ENCODE measurements around the gene DIS3L2. TPM values are rescaled to one million over a fixed set of nuclear protein-coding genes. Genes with fewer than 3 reads are reported as not detected.
A peak's percentile ranks its signal among the peaks of the same experiment; 100 is the strongest.

Gene DIS3L2
- total RNA-seq, 1 donor from 2014 or later, result 25.2 TPM

- TF ChIP-seq CTCF (IDR thresholded peaks at IDR 0.05; ENCODE audit: insufficient read depth, low read length, poor library complexity, severe bottlenecking), result no peak
- H3K27me3 ChIP-seq (ENCODE audit: control insufficient read depth, insufficient read depth, low read length), result no peaks in the 10 kb centered on the region
- no peak overlapping the region for H3K4me3 ChIP-seq (ENCODE audit: low read depth, low read length)
- DNase-seq (ENCODE audit: low read depth), result no peak
- no peaks in the 10 kb centered on the region for H3K36me3 ChIP-seq (ENCODE audit: control insufficient read depth, insufficient read depth, low read length)
Measured at GRCh38 chr2:232225429-232225828, 263.9 kb downstream of the DIS3L2 start.

- no peak overlapping the region for H3K4me3 ChIP-seq (ENCODE audit: low read depth, low read length)
- TF ChIP-seq CTCF (IDR thresholded peaks at IDR 0.05; ENCODE audit: insufficient read depth, low read length, poor library complexity, severe bottlenecking), result no peak
- H3K27me3 ChIP-seq (ENCODE audit: control insufficient read depth, insufficient read depth, low read length), result no peaks in the 10 kb centered on the region
- no peak for DNase-seq (ENCODE audit: low read depth)
- H3K36me3 ChIP-seq (ENCODE audit: control insufficient read depth, insufficient read depth, low read length), result no peaks in the 10 kb centered on the region
Measured at GRCh38 chr2:232225895-232226294, 264.4 kb downstream of the DIS3L2 start.

- no peak overlapping the region for H3K4me3 ChIP-seq (ENCODE audit: low read depth, low read length)
- no peaks in the 10 kb centered on the region for H3K27me3 ChIP-seq (ENCODE audit: control insufficient read depth, insufficient read depth, low read length)
- no peak for TF ChIP-seq CTCF (IDR thresholded peaks at IDR 0.05; ENCODE audit: insufficient read depth, low read length, poor library complexity, severe bottlenecking)
- H3K36me3 ChIP-seq (ENCODE audit: control insufficient read depth, insufficient read depth, low read length), result no peaks in the 10 kb centered on the region
- no peak for DNase-seq (ENCODE audit: low read depth)
Measured at GRCh38 chr2:232228332-232228731, 266.8 kb downstream of the DIS3L2 start.

- TF ChIP-seq CTCF (IDR thresholded peaks at IDR 0.05; ENCODE audit: insufficient read depth, low read length, poor library complexity, severe bottlenecking), result no peak
- H3K36me3 ChIP-seq (ENCODE audit: control insufficient read depth, insufficient read depth, low read length), result no peaks in the 10 kb centered on the region
- H3K4me3 ChIP-seq (ENCODE audit: low read depth, low read length), result no peak overlapping the region
- peak; percentile 47 for DNase-seq (ENCODE audit: low read depth)
- no peaks in the 10 kb centered on the region for H3K27me3 ChIP-seq (ENCODE audit: control insufficient read depth, insufficient read depth, low read length)
Measured at GRCh38 chr2:232228971-232229894, 267.7 kb downstream of the DIS3L2 start.

GRCh38 chr2:232229911-232230310 is 268.4 kb downstream of the DIS3L2 start:
- no peak overlapping the region for H3K4me3 ChIP-seq (ENCODE audit: low read depth, low read length)
- H3K27me3 ChIP-seq (ENCODE audit: control insufficient read depth, insufficient read depth, low read length), result no peaks in the 10 kb centered on the region
- DNase-seq (ENCODE audit: low read depth), result no peak
- no peaks in the 10 kb centered on the region for H3K36me3 ChIP-seq (ENCODE audit: control insufficient read depth, insufficient read depth, low read length)
- no peak for TF ChIP-seq CTCF (IDR thresholded peaks at IDR 0.05; ENCODE audit: insufficient read depth, low read length, poor library complexity, severe bottlenecking)

All from kidney epithelial cell (primary cell).